ENCODE results near the gene KLHL29.

GRCh38 chr2:23592898-23593751, 208.1 kb downstream of the KLHL29 start:
- TF ChIP-seq TAF1 (IDR thresholded peaks at IDR 0.05; ENCODE audit: low read depth, low read length) (no peak), POLR2AphosphoS5 (IDR thresholded peaks at IDR 0.05; ENCODE audit: low read depth, low read length) (no peak), POLR2A (IDR thresholded peaks at IDR 0.05; ENCODE audit: low read depth, low read length) (no peak)
